Liver (tissue), 9 donors: ENCODE data around the gene ALX4. TPM values are rescaled to one million over a fixed set of nuclear protein-coding genes. Genes with fewer than 3 reads are reported as not detected.

Experiments
- DNase-seq: peaks from one replicate; pipeline ENCODE4 v3.0.0-alpha.2; 2017; ENCODE audit warnings: low spot score
- H3K27ac ChIP-seq, 2 donors: one replicate each; pipeline ENCODE4 v1.7.0; 2013; ENCODE audit warnings: inconsistent platforms in 2 of 2, low read length in 2 of 2, control low read depth in 1 of 2, low read depth in 1 of 2, mild to moderate bottlenecking in 1 of 2
- H3K27me3 ChIP-seq, 4 donors: one replicate each; pipeline versions ENCODE4 v1.6.1 to v1.7.0; 2013; ENCODE audit warnings: low read length in 3 of 4, inconsistent platforms in 1 of 4, mild to moderate bottlenecking in 1 of 4, moderate library complexity in 1 of 4; ENCODE audit not compliant: control insufficient read depth in 4 of 4, insufficient read depth in 4 of 4
- H3K36me3 ChIP-seq, 4 donors: one replicate each; pipeline versions ENCODE4 v1.6.1 to v1.7.0; 2013; ENCODE audit warnings: low read length in 3 of 4, mild to moderate bottlenecking in 3 of 4, low read depth in 1 of 4, moderate library complexity in 1 of 4; ENCODE audit not compliant: control insufficient read depth in 4 of 4, insufficient read depth in 3 of 4
- H3K4me1 ChIP-seq, 4 donors: one replicate each; pipeline versions ENCODE4 v1.6.1 to v1.7.0; 2013; ENCODE audit warnings: low read length in 3 of 4, mild to moderate bottlenecking in 3 of 4, moderate library complexity in 1 of 4; ENCODE audit not compliant: control insufficient read depth in 4 of 4, insufficient read depth in 4 of 4
- H3K4me3 ChIP-seq, 3 donors: one replicate each; pipeline versions ENCODE4 v1.6.1 to v1.7.0; 2013; ENCODE audit warnings: low read length in 3 of 3, control low read depth in 1 of 3, low read depth in 1 of 3, mild to moderate bottlenecking in 1 of 3
- H3K9ac ChIP-seq, 2 donors: one replicate each; pipeline ENCODE4 v1.7.0; 2013; ENCODE audit warnings: low read length in 2 of 2, mild to moderate bottlenecking in 2 of 2, moderate library complexity in 2 of 2, control low read depth in 1 of 2, low read depth in 1 of 2
- H3K9me3 ChIP-seq, 4 donors: one replicate each; pipeline versions ENCODE4 v1.6.1 to v1.7.0; 2013; ENCODE audit warnings: low read length in 3 of 4; ENCODE audit not compliant: control insufficient read depth in 4 of 4
- ATF3 ChIP-seq: IDR thresholded peaks from 2 replicates; pipeline ENCODE4 v1.6.1; 2016; ENCODE audit warnings: antibody characterized with exemption
- CTCF ChIP-seq: fragments of 150-350 bp; IDR thresholded peaks from 2 replicates; pipeline ENCODE4 v1.5.1; 2017; ENCODE audit warnings: improper control_type of control experiment, low read depth, low read length; ENCODE audit not compliant: missing input control
- EGR1 ChIP-seq, 2 donors: IDR thresholded peaks; 2 replicates each; pipeline ENCODE4 v1.6.1; 2016 to 2018; ENCODE audit warnings: antibody characterized with exemption in 2 of 2, low read depth in 2 of 2
- FOXA1 ChIP-seq: IDR thresholded peaks from 2 replicates; pipeline ENCODE4 v1.6.1; 2016; ENCODE audit warnings: antibody characterized with exemption
- FOXA2 ChIP-seq: IDR thresholded peaks from 2 replicates; pipeline ENCODE4 v1.6.1; 2016; ENCODE audit warnings: antibody characterized with exemption
- GABPA ChIP-seq, 2 donors: IDR thresholded peaks in 1 of 2; conservative IDR thresholded peaks in 1 of 2; 2 replicates each; pipeline ENCODE4 v1.6.1; 2016; ENCODE audit warnings: antibody characterized with exemption in 2 of 2, mild to moderate bottlenecking in 1 of 2, moderate library complexity in 1 of 2
- HNF4A ChIP-seq, 2 donors: conservative IDR thresholded peaks; 2 replicates each; pipeline ENCODE4 v1.6.1; 2016; ENCODE audit warnings: antibody characterized with exemption in 2 of 2, mild to moderate bottlenecking in 2 of 2
- HNF4G ChIP-seq: IDR thresholded peaks from 2 replicates; pipeline ENCODE4 v1.6.1; 2016; ENCODE audit warnings: antibody characterized with exemption
- JUND ChIP-seq, 2 donors: IDR thresholded peaks; 2 replicates each; pipeline ENCODE4 v1.6.1; 2016; ENCODE audit warnings: antibody characterized with exemption in 2 of 2
- MAX ChIP-seq: IDR thresholded peaks from 2 replicates; pipeline ENCODE4 v1.6.1; 2016; ENCODE audit warnings: antibody characterized with exemption
- NR2F2 ChIP-seq: IDR thresholded peaks from 2 replicates; pipeline ENCODE4 v1.6.1; 2016; ENCODE audit warnings: antibody characterized with exemption
- RAD21 ChIP-seq, 2 donors: IDR thresholded peaks; 2 replicates each; pipeline ENCODE4 v1.6.1; 2016; ENCODE audit warnings: antibody characterized with exemption in 2 of 2, mild to moderate bottlenecking in 2 of 2
- RXRA ChIP-seq, 2 donors: IDR thresholded peaks; 2 replicates each; pipeline ENCODE4 v1.6.1; 2017 to 2018; ENCODE audit warnings: antibody characterized with exemption in 2 of 2, mild to moderate bottlenecking in 1 of 2
- SP1 ChIP-seq: IDR thresholded peaks from 2 replicates; pipeline ENCODE4 v1.6.1; 2018; ENCODE audit warnings: antibody characterized with exemption, mild to moderate bottlenecking
- TAF1 ChIP-seq: conservative IDR thresholded peaks from 2 replicates; pipeline ENCODE4 v1.6.1; 2016; ENCODE audit warnings: antibody characterized with exemption, mild to moderate bottlenecking
- YY1 ChIP-seq: IDR thresholded peaks from 2 replicates; pipeline ENCODE4 v1.6.1; 2016; ENCODE audit warnings: antibody characterized with exemption, mild to moderate bottlenecking
- WGBS: extraction: QIAGEN DNeasy Blood & Tissue Kit; methylation state at CpG from one replicate; pipeline ENCODE4 v1.1.7; 2013; 5-methylcytosine and 5-hydroxymethylcytosine counted together
- polyA plus RNA-seq, 2 donors: library from polyadenylated mRNA; stranded (reverse) in 1 of 2; unstranded in 1 of 2; fragments of 200-250 nt in 1 of 2; fragments of >200 nt in 1 of 2; fragmentation: Nextera tagmentation in 1 of 2; extraction: Ambion mirVana in 1 of 2; gene quantifications; one replicate each; pipeline versions ENCODE4 v1.2.1 to v1.2.3, GENCODE V29; 2013 to 2015
- total RNA-seq, 2 donors: library from RNA; depleted of rRNA; stranded (reverse); fragments of >200 nt; gene quantifications; one replicate each; pipeline ENCODE4 v1.2.3, GENCODE V29; 2014
- TF ChIP-seq, protein P1 (sequence below): IDR thresholded peaks from 2 replicates; pipeline ENCODE4 v1.6.1; 2016; ENCODE audit warnings: antibody characterized with exemption
- TF ChIP-seq, protein P2 (sequence below): IDR thresholded peaks from 2 replicates; pipeline ENCODE4 v1.6.1; 2016; ENCODE audit warnings: antibody characterized with exemption, mild to moderate bottlenecking
- donor health status: healthy.
- donor health status: healthy.
- donor health status: healthy.
- donor health status: healthy.
- donor health status: healthy.

Gene ALX4
- total and polyA plus RNA-seq, 4 donors = not detected

GRCh38 chr11:44315947-44316658, 6.2 kb upstream of the ALX4 start:
- TF ChIP-seq SP1 (no peak), YY1 (no peak), RAD21 (IDR thresholded peaks at IDR 0.05) (no peak), FOXA2 (no peak), HNF4A (conservative IDR thresholded peaks at IDR 0.05) (no peak), HNF4G (no peak), RXRA (IDR thresholded peaks at IDR 0.05) (no peak), MAX (no peak), FOXA1 (no peak), GABPA (IDR thresholded peaks at IDR 0.05 in 1 of 2, conservative IDR thresholded peaks at IDR 0.05 in 1 of 2) (no peak), ATF3 (no peak), NR2F2 (no peak), JUND (IDR thresholded peaks at IDR 0.05) (no peak), TAF1 (no peak), CTCF (no peak), EGR1 (IDR thresholded peaks at IDR 0.05; ENCODE audit: low read depth in 2 of 2) (no peak)
- TF ChIP-seq, protein P1, sequence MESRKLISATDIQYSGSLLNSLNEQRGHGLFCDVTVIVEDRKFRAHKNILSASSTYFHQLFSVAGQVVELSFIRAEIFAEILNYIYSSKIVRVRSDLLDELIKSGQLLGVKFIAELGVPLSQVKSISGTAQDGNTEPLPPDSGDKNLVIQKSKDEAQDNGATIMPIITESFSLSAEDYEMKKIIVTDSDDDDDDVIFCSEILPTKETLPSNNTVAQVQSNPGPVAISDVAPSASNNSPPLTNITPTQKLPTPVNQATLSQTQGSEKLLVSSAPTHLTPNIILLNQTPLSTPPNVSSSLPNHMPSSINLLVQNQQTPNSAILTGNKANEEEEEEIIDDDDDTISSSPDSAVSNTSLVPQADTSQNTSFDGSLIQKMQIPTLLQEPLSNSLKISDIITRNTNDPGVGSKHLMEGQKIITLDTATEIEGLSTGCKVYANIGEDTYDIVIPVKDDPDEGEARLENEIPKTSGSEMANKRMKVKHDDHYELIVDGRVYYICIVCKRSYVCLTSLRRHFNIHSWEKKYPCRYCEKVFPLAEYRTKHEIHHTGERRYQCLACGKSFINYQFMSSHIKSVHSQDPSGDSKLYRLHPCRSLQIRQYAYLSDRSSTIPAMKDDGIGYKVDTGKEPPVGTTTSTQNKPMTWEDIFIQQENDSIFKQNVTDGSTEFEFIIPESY = no peak
- TF ChIP-seq, protein P2, sequence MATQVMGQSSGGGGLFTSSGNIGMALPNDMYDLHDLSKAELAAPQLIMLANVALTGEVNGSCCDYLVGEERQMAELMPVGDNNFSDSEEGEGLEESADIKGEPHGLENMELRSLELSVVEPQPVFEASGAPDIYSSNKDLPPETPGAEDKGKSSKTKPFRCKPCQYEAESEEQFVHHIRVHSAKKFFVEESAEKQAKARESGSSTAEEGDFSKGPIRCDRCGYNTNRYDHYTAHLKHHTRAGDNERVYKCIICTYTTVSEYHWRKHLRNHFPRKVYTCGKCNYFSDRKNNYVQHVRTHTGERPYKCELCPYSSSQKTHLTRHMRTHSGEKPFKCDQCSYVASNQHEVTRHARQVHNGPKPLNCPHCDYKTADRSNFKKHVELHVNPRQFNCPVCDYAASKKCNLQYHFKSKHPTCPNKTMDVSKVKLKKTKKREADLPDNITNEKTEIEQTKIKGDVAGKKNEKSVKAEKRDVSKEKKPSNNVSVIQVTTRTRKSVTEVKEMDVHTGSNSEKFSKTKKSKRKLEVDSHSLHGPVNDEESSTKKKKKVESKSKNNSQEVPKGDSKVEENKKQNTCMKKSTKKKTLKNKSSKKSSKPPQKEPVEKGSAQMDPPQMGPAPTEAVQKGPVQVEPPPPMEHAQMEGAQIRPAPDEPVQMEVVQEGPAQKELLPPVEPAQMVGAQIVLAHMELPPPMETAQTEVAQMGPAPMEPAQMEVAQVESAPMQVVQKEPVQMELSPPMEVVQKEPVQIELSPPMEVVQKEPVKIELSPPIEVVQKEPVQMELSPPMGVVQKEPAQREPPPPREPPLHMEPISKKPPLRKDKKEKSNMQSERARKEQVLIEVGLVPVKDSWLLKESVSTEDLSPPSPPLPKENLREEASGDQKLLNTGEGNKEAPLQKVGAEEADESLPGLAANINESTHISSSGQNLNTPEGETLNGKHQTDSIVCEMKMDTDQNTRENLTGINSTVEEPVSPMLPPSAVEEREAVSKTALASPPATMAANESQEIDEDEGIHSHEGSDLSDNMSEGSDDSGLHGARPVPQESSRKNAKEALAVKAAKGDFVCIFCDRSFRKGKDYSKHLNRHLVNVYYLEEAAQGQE = no peak
- Histone ChIP-seq H3K9ac (no peak overlapping the region), H3K36me3 (no peaks in the 10 kb centered on the region), H3K4me3 (peak overlapping the region in 1 of 3 donors; percentile 35), H3K27me3 (peaks cover 12 to 51% (median 26%) of the 10 kb centered on the region in 4 donors), H3K9me3 (no peaks in the 10 kb centered on the region), H3K4me1 (peaks cover 7 to 22% (median 13%) of the 10 kb centered on the region in 4 donors), H3K27ac (no peak overlapping the region)
- WGBS = 5% methylated on average over 63 of the region's 63 CpGs
- no peak for DNase-seq
